ENCODE results near the gene JAZF1.

The JAZF1 gene

GRCh38 chr7:27782849-27783248 lies 397.7 kb downstream of the JAZF1 start:
- no peak for TF ChIP-seq POLR2AphosphoS5 (IDR thresholded peaks at IDR 0.05; ENCODE audit: low read depth, low read length)
- TF ChIP-seq REST (IDR thresholded peaks at IDR 0.05; ENCODE audit: insufficient read depth in 1 of 2, low read depth in 2 of 2, low read length in 2 of 2) = no peak
- TF ChIP-seq TAF1 (IDR thresholded peaks at IDR 0.05; ENCODE audit: borderline replicate concordance, insufficient read depth, low read length) = no peak
- TF ChIP-seq FOXP2 (optimal IDR thresholded peaks at IDR 0.05; ENCODE audit: borderline replicate concordance, extremely low read depth, extremely low read length, insufficient read depth) = no peak
- no peak for TF ChIP-seq SIN3A (IDR thresholded peaks at IDR 0.05; ENCODE audit: borderline replicate concordance, insufficient read depth, low read length)

GRCh38 chr7:27781188-27781587 lies 399.4 kb downstream of the JAZF1 start:
- TF ChIP-seq REST (IDR thresholded peaks at IDR 0.05; ENCODE audit: insufficient read depth in 1 of 2, low read depth in 2 of 2, low read length in 2 of 2) (no peak), TAF1 (IDR thresholded peaks at IDR 0.05; ENCODE audit: borderline replicate concordance, insufficient read depth, low read length) (no peak), SIN3A (IDR thresholded peaks at IDR 0.05; ENCODE audit: borderline replicate concordance, insufficient read depth, low read length) (no peak), POLR2AphosphoS5 (IDR thresholded peaks at IDR 0.05; ENCODE audit: low read depth, low read length) (no peak), FOXP2 (optimal IDR thresholded peaks at IDR 0.05; ENCODE audit: borderline replicate concordance, extremely low read depth, extremely low read length, insufficient read depth) (no peak)
